Left renal cortex interstitium (tissue), 4 donors: Measurements from ENCODE around the gene IRX3. TPM values are rescaled to one million over a fixed set of nuclear protein-coding genes. Genes with fewer than 3 reads are reported as not detected.
"Not testable (repeated sequence)": the region's sequence is repeated elsewhere in the genome, so short reads cannot be mapped to it uniquely, and the experiment has no call there.

ENCODE experiments used
- DNase-seq, 4 donors: peaks; one replicate each; pipeline ENCODE4 v3.0.0-alpha.2; 2013; ENCODE audit warnings: low read depth in 4 of 4, low spot score in 2 of 4, missing footprints in 1 of 4
- polyA plus RNA-seq, 4 donors: library from polyadenylated mRNA; unstranded; fragments of 120-200 nt; gene quantifications; one replicate each; pipeline ENCODE4 v1.2.1, GENCODE V29; 2013; ENCODE audit not compliant: insufficient read length in 4 of 4

Gene IRX3
- polyA plus RNA-seq, 4 donors: 26.7 to 39.2 (median 34.1) TPM

- no peak for DNase-seq
Observed at GRCh38 chr16:54280751-54281150, 5.8 kb downstream of the IRX3 start.

DNA sequence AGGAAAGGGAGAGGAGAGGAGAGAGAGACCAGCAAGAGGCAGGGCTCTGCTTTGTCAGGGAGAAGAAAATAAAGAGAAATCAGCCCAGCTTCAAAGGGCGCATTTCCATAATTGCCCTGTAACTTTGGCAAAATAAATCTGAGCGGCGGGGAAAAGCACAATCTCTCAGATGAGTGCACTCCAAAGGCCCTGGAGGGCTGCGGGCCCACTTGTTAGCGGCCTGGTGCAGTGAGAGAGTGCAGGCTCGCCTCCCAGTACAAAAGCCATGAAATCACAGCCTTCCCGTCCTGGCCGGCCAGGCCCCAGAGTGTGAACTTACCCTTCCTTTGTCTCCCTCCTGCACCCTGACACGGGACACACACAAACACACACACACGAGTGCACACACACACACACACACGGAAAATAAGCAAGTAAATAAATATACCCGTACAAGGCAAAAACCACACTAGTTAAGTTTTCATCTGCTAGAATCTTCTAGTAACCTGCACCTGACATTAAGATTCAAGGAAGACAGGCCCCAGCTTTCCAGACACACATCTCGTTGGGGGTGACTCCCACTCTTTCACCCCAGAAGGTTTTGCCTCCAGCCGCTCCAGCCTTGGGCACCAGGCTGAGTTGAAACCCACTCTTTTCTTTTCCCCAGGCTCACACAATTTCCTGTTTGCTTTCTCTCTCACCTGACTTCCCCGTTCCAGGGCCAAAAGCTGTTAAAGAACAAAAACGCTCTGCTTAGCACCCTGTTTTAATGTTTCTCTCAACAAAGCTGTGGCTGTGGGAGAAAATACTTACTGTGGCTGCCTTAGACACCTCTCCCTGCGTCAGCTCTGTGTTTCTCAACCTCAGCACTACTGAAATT lies 8.5 kb downstream of the IRX3 start:
- DNase-seq: peak in 1 of 4 donors; percentile 6

DNA sequence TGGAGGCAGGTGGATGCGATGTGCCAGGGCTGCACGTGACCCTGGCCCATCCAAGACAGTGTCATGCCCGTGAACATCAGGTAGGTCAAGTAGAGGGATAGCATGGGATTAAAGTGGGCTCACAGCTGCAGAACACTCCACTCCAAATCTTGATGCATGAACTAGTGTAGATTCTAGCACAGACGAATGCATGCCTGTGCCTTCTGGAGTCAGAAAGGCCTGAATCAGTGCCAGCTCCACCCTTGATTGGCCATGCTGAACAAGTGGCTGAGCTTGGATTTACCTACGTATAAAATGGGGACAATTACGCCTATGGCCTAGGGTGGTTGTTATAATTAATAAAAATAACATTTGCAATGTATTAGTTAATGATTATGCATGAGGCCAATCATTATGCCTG lies 10.6 kb downstream of the IRX3 start:
- DNase-seq: no peak

DNA sequence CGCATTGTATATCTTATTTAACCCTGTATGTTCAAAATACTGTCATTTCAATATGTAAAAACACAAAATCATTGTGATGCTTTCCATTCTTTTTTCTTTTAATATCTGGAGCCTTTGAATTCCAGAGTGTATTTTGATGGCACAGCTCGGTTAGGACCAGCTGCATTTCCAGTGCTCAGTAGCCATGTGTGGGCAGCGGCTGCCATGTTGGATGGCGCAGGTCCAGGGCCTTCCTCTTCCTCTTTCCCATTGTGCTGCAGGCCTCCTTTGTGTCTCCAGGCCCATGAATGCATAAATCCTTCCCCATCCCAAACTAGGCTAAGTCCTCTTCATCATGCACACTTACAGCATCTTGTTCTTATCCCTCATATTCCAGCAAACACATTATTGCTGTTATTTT lies 13.0 kb downstream of the IRX3 start:
- no peak for DNase-seq

GRCh38 chr16:54270711-54271110 lies 15.9 kb downstream of the IRX3 start:
- no peak for DNase-seq

DNA sequence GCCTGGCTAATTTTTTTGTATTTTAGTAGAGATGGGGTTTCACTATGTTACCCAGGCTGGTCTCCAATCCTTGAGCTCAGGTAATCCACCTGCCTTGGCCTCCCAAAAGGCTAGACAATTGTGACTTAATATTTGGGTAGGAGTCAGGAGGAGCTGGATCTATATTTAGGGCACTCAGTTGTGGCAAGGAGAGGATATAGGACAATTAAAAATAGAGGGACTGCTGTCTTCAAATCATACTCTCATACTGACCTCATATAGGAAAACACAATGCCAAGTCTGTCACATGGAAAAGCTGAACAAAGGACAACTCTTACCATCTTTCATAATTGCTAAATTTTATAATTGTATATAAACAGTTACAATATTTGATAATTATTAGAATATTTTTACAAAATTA lies 17.1 kb downstream of the IRX3 start:
- no peak for DNase-seq

DNA sequence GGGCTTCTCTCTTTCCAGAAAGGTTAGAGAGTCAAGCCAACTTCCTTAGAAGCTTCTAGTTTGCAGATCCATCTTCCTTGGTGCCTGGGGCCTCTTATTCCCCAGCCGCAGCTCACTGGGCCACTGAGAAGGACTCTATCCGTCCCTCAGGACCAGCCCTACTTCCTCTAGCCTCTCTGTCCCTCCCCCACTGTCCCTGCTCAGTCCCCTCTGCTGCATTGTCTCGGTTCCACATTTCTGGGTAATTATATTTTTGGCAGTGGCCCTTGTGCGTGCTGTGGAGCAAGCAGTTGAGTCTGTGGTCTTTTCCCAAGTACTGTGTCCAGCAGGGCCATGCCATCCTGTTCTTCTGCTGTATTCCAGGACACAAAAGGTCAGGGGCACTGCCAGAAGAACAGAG lies 17.8 kb downstream of the IRX3 start:
- DNase-seq: no peak

DNA sequence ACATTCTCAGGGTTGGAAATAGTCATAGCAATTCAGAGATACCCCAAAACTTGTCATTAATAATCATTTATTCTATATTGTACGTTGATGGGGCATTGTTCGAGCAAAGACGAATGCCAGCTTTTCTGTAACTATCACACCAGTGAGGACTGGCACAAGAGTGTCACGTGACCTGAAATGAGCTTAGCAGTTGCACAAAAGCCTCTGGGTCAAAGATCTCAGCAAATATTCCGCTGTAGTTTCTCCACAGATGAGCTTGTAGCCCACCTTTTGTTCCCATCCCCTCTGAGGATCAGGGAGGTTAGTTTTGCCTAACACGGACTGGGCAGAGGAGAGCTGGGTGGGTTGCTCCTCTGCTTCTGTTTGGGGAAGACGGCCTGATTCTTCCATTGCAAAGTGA lies 18.2 kb downstream of the IRX3 start:
- DNase-seq: no peak

DNA sequence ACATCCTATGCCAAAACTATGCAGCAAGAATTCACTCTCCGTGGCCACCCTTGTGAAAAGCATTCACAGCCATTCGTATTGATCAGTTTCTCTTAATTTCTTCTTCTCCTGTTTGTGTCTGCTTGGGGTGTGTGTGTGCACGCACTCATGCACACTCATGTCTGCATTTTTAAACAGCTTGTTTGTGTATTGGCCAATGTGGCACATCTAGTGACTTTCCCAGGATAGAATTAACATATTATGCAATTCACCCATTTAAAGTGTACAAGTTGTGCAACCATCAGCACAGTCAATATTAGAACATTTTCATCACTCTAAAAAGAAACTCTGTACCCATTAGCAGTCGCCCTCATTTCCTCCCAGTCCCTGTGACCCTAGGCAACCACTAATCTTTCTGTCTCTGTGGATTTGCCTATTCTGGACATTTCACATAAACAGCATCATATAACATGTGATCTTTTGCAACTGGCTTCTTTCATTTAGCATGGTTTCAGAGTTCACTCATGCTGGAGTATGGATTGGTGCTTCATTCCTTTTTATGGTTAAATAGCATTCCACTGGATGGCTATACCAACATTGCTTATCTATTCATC lies 20.1 kb downstream of the IRX3 start:
- no peak for DNase-seq

DNA sequence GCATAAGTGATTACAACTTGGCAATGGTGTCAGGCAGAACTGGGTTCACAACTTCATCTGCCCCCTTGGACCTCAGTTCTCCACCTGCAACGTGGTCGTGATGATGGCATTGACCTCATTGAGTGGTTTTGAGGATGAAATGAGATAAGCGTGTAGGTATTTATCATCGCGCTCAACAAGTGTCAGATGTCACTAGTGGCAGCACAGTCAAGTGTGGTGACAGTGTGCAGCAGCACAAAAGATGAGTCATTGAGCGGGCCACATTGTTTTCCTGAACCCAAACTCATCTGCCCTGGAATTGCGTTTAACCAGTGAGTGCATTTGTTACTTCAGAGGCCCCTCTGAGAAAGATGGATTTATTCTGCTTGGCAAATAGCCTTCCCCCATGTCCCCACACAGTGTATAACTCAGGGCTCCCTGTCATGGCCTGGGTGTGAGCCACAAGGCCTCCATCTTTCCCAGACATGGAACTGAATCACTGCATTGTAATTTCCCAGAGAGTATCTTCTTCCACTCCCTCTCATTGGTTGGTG lies 20.9 kb downstream of the IRX3 start:
- DNase-seq: no peak

- no peak for DNase-seq
Observed at GRCh38 chr16:54253118-54253517, 33.5 kb downstream of the IRX3 start.

DNA sequence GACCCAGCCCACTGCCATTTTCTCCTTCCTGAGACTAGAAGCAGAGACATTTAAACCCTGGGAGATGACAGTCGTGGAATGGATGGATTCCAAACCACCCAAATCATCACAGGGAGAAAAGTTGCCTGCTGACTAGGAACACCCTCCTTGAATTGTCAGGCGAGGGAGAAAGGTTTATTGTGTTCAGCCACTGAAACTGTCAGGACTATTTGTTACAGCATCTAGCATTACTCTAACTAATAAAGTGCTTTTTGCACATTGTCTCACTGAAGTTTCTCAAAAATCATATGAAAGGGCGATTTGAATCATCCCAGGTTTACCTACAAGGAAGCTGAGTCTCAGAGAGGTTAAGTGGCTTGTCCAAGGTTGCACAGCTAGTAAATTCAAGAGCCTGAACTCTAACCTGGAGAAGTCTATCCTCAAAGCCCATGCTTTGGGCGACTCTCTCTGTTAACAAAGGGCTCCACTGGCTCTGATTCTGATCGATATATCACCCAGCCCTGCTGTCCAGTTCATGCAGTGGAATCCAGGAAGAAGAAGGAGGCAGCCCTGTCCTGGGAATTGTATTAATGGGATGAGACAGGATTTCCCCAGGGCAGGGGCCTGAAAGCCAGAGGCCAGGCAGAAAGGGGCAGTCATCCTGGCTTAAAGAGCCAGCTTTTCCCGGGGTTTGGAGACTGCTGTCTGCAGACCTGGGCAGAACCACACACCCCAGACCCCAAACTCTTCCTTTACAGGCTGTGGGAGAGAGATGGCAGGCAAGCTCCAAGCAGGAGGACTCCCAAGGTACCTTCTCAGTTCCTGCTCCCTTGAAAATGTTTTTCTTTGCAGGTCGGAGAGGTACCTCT lies 37.5 kb downstream of the IRX3 start:
- no peak for DNase-seq

DNA sequence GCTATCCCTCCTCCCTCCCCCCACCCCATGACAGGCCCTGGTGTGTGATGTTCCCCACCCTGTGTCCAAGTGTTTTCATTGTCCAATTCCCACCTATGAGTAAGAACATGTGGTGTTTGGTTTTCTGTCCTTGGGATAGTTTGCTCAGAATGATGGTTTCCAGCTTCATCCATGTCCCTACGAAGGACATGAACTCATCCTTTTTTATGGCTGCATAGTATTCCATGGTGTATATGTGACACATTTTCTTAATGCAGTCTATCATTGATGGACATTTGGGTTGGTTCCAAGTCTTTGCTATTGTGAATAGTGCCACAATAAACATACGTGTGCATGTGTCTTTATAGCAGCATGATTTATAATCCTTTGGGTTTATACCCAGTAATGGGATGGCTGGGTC lies 38.9 kb downstream of the IRX3 start:
- DNase-seq: not testable (repeated sequence)

- DNase-seq: no peak
Observed at GRCh38 chr16:54246454-54246821, 40.1 kb downstream of the IRX3 start.

GRCh38 chr16:54245788-54246453 lies 40.7 kb downstream of the IRX3 start:
- DNase-seq: no peak

GRCh38 chr16:54244061-54244886 lies 42.3 kb downstream of the IRX3 start:
- DNase-seq: no peak

- no peak for DNase-seq
Observed at GRCh38 chr16:54243202-54243601, 43.4 kb downstream of the IRX3 start.

GRCh38 chr16:54242199-54242598 lies 44.4 kb downstream of the IRX3 start:
- DNase-seq: no peak

GRCh38 chr16:54241525-54241924 lies 45.1 kb downstream of the IRX3 start:
- no peak for DNase-seq
